GM19468 (cell line): Measurements from ENCODE around the gene MAP3K19.
"Not testable (repeated sequence)": the region's sequence is repeated elsewhere in the genome, so short reads cannot be mapped to it uniquely, and the experiment has no call there.

Experiments used
- ATAC-seq: cut with Tn5 transposase; IDR thresholded peaks from one replicate; pipeline ENCODE4 v1.9.1; 2021; ENCODE audit warnings: mild to moderate bottlenecking, moderate library complexity, moderate number of reproducible peaks; ENCODE audit not compliant: unreplicated experiment; ENCODE audit errors: extremely low read depth

The MAP3K19 gene

GRCh38 chr2:135055182-135055786 lies 8.0 kb upstream of the MAP3K19 start:
- no peak for ATAC-seq

GRCh38 chr2:135052997-135053474 lies 5.8 kb upstream of the MAP3K19 start:
- peak; percentile 24 for ATAC-seq

GRCh38 chr2:135052042-135052876 lies 5.0 kb upstream of the MAP3K19 start, which contains the start of gene RAB3GAP1:
RAB3GAP1 (plus strand) TSS chr2:135052292; CDS start chr2:135052308, 16 bp downstream.
- ATAC-seq: peak; percentile 75

DNA sequence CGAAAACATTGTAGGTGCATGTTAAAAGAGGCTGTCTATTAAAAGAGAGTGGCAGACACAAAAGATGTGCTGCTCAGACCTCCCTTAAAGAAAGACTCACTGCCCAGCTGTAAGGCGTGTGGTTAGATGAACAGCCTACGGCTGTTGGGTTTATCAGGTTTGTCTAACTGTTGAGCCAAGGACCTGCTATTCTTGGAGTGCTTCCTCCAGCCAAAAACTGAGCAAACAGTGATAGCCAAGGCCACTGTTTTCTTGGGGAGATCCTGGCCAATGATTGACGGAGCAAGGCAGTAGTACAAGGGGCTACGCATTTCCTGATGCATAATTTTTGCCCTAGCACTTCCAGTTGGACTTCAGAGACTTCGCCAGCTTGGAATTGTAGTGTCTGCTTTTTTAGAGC lies 3.4 kb upstream of the MAP3K19 start:
- ATAC-seq: no peak

GRCh38 chr2:135050132-135050531 lies 2.9 kb upstream of the MAP3K19 start:
- no peak for ATAC-seq

GRCh38 chr2:135048122-135048521 lies 875 bp upstream of the MAP3K19 start:
- ATAC-seq: no peak

DNA sequence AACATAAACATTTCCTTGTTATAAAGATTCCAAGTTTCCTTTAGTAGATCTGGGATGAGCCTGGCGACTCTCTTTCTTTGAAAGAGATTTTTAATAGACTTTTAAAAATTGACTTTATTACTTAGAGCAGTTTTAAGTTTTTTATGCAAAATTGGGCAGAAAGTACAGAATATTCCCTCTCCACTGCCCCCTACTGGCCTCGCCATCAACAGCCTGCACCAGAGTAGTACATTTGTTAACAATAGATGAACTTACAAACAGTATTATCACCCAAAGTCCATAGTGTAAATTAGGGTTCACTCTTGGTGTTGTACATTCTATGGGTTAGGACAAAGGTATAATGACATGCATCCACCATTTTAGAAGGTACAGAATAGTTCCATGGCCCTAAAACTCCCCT lies 3.9 kb downstream of the MAP3K19 start:
- no peak for ATAC-seq

- no peak for ATAC-seq
Observed at GRCh38 chr2:135037831-135038230, 9.4 kb downstream of the MAP3K19 start.

- not testable (repeated sequence) for ATAC-seq
Observed at GRCh38 chr2:135033216-135033615, 14.0 kb downstream of the MAP3K19 start.

DNA sequence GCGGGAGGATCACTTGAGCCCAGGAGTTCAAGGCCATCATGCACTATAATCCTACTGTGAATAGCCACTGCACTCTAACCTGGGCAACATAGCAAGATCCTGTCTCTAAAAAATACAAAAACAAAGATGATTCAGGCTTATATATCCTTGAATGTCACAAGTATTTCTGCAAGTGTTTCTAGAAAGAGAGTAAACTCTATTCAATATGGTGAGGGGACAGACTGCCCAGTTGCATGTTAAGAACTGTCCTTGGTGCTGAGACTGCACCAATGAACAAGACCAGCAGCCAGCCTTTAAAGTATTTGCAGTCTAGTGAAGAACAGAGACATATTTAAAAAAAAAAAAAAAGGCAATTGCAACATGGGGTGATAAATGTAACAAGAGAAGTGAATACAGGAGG lies 16.4 kb downstream of the MAP3K19 start:
- no peak for ATAC-seq

DNA sequence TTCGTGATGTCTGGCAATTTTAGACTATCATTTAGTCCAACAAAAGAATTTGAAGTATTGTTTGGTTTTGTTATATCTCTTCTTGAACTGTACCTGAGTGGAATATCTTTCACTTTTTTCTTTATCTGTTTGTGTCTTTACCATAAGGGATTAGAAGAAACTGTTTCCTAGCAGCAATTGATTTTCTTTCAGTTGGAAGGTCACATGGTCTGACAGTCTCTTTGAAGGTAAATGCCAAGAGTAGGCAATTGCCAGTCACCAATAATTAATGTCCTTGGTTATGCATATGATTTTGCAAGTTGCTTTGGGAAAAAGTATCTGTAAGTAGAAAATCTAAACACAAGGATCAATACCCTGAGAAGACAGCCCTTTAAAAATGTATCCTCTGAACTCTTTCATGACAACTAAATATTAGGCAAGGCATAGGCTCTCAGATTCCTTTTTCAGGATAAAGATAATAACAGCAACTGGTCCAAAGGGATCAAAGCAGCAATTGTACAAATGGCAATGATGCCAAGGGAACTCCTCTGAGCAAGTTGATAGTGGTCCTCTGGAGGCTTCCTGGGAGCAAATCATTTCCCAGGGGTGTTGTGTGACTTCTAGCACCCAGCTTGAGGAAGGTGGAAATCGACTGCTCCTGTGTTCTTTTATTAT lies 17.6 kb downstream of the MAP3K19 start:
- no peak for ATAC-seq

DNA sequence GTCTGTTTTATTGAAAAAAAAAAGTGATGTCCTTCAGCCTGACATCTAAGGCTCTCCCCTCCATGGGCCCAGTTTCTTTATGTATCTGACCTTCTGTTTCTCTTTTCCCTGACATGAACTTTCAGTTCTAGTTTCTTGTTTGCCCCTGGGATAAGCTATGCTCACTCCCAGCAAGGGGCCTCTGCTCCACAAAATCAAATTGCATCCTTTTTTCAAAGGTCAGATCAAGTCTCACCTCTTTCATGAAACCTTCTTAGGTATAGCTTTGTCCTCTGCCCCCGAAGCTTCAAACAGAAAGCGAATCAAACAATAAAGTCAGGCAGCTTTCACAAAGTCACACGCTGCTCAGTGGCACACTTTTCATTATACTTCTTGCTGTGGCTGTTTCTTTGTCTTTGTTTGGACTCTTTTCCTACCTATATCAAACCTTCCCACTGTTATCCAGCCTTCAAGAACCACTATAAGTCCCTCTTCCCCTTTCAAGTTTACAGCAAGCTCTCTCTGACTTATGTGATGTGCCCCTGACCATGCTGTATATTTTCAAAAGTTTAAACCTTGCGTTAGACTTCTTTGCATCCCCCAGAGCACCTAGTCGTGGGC lies 23.3 kb downstream of the MAP3K19 start:
- ATAC-seq: no peak

DNA sequence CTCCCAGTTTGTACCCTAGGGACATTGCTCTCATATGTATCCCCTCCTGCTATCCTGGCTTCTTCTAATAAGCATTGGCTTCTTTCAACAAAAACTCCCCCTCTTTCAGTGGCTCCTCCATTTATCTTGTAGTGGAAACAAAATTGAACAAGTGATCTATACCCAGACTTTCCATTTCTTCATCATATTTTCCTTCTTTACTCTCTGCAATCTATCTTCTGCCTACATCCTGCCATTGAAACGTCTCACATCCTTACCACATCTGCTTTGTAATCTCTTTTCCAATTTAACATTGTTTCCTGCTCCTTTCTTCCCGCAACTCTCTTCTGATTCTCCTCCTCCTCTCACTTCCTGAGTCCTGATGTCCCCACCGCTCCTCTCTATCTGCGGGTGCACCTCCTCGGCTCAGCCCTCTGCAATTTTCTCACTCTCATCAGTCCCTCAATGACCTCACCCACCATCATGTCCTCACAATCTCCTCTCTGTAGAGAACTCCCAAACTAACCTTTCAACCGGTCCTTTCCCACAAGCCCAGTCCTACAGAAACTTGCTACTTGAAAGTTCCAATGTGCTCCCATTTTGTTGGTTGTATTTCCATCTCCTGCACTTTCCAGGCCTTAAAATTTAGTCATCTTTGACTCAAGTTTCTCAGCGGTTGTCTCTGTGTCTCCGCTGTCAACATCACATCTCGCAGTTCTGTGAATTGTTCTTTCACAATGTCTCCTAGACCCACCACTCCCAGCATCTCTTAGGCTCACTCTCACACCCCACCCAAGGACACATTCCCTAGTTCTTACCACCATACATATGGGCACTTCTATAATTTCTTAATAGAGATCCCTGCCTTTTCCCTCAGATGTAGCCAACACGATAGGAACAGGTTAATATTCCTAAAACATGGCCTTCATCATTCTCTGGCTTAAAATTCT lies 24.0 kb downstream of the MAP3K19 start:
- ATAC-seq: no peak

GRCh38 chr2:135021618-135022017 lies 25.6 kb downstream of the MAP3K19 start:
- ATAC-seq: no peak

GRCh38 chr2:135011633-135012032 lies 35.6 kb downstream of the MAP3K19 start:
- ATAC-seq: no peak

DNA sequence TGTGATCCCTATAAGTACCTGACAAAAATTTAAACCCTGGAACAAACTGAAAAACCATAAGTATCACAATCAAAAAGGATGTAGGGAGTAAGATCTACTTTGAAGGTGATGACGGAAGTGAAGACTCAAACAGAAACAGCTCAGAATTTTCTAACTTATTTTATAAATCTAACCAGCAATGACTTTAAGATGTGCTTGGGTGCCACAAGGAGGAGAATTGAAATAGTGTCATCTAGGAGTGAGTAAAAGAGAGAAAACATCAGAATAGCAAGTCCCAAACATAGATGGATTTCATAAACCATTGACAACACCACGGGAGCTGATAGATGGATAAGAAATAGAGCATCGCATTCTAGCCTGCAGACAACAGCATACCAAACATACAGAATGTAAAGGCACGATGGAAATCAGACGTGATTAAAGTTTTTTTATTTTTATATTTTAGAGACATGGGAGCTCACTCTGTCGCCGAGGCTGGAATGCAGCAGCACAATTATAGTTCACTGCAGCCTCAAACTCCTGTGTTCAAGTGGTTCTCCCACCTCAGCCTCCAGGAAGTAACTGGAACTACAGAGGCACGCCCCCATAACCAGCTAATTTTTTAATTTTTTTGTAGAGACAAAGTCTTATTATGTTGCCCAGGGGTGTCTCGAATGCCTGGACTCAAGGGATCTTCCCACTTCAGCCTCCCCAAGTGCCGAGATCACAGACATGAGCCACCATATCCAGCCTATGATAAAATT lies 36.9 kb downstream of the MAP3K19 start:
- no peak for ATAC-seq

GRCh38 chr2:135009339-135009738 lies 37.9 kb downstream of the MAP3K19 start:
- no peak for ATAC-seq

DNA sequence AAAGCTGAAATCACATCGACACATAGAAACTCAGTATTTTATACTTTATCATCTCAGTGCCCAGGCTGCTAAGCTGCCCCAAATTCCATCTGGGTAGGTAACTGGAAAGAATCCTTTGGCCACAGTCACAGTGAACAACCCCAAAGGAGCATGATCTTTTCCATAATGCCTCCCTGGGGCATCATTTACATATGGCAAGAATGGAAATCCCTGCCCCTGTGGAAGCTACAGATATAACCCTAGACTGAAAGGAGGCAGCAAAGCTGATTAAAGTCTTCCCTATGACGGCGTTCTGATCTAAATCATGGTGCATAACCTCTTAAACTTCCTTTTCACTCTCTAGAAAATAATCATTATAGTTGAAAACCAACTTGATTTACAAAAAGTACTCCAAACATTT lies 41.5 kb downstream of the MAP3K19 start:
- no peak for ATAC-seq
